Measurements from ENCODE around the gene RAB40B.
A peak's percentile ranks its signal among the peaks of the same experiment; 100 is the strongest.

Gene RAB40B

DNA sequence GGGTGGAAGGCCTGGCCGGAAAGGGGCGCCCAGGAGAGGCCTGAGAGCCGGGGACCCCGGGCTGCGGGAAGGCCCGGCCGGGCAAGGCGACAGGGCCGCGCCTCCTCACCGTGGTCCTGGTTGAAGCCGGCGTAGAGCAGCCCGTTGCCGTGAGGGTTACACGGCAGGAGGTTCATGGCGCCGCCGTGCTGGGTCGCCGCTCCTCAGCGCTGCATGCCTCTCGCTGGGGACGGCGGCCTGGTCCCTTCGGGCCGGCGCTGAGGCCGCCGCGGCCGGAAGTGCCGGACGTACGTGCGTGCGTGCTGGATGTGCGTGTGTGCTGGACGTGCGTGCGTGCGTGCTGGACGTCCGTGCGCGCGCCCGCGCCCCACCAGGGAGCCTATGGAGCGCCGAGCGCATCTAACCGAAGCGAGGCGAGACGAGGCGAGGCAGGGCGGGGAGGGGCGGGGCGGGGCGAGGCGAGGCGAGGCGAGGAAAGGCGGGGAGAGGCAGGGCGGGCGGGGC lies 50.3 kb downstream of the RAB40B start, which contains the start of gene WDR45B:
Gene WDR45B, minus strand, starts transcription at position 280 of the 504 bp plus-strand sequence. Its CDS starts 104 bp downstream, at position 176.
- ATAC-seq, result peak; percentile 93 to 94

DNA sequence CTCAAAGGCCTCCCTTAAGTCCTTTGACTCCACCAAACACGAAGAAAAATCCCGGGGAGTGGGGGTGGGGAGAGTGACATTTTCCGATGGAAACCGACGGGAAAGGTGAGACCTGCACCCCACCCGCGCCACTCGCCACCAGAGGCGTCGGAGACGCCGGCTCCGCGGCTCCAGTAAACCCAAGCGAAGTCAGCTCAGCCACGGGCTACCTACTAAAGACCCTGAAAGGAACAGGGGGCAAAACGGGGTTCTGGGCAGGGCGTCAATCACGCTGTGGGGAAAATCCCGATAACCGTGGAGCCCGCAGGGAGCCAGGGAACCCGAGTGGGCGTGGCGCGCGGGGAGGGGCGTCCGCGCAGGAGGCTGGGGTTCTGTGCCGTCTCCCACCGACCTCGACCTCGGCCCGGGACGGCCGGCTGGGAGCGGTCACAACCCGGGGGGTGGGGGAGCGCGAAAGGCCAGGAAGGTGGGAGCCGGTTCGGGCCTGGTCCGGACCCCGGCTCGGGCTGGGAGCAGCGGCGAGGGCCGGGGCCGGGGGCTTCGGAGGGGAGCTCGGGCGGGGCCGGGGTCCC lies 50.8 kb downstream of the RAB40B start:
- ATAC-seq, result peak; percentile 23 to 24

DNA sequence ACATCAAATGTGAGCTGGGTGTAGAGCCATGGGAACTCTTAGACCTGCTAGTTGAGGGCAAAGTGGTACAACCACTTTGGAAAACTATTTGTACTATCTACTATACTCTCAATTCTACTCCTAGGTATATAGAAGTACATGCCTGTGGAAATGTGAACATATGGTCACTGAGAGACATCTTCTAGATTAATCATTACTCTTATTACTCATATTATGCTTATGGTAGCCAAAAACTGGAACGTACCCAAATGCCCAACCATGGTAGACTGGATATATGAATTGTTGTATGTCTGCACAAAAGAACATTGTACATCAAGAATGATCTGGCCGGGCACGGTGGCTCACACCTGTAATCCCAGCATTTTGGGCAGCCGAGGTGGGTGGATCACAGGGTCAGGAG lies 53.0 kb downstream of the RAB40B start:
- ATAC-seq, result no peak

DNA sequence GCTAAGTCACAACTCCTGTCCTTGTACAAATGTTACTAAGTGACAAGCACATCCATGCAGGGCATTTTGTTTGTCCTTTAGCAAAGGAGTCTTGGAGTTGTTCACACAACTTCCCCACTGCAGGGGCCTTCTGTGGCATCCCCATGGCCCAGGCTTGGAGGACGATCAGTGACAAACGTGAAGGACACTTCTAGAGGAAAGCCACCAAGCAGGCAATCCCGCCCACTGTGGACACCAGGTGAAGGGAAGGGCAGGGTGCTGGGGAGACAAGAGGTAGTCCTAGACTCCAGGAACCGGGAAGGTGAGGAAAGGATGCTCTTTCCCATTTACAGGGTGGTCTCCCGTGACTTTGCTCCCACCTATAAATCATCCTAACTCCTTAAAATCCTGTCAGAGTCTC lies 54.4 kb downstream of the RAB40B start:
- no peak for ATAC-seq

DNA sequence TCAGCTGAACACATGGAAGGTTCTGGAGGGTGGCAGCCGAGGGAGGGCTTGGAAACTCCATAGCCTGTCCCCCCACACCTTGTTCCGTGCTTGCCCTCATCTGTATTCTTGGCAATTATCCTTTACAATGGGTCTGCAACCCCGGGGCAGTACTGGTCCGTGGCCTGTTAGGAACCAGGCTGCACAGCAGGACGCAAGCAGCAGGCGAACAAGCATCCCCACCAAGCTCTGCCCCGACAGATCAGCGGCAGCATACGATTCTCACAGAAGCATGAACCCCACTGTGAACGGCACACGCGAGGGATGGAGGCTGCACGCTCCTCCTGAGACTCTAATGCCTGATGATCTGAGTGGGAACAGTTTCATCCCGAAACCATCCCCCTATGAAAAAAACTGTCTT lies 56.5 kb downstream of the RAB40B start:
- ATAC-seq, result no peak

DNA sequence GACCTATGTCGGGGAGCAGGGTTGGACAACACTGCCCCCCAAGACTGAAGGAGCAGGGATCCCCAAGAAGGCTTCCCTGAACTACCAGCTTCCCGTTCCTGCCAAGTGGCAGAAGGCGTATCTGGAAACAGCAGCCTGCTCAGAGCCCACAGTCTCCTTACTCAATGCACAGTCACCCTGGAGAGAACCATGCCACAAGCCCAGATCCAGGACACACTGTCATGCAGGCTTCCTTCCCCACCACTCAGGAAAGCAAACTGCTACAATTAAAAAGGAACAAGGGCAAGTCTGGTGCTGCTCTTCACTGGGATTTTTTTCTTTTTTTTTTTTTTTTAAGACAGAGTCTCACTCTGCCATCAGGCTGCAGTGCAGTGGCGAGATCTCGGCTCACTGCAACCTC lies 58.5 kb downstream of the RAB40B start:
- no peak for ATAC-seq

DNA sequence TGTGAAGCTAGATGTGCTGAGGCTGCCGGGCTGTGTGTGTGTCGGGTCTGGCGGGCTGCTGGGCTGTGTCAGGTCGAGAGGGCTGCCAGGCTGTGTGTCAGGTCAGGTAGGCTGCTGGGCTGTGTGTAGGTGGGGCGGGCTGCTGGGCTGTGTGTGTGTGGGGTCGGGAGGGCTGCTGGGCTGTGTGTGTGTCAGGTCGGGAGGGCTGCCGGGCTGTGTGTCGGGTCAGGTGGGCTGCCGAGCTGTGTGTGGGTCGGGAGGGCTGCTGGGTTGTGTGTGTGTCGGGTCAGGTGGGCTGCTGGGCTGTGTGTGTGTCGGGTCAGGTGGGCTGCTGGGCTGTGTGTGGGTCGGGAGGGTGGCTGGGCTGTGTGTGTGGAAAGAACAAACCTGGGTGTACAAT lies 58.9 kb downstream of the RAB40B start:
- ATAC-seq, result no peak

DNA sequence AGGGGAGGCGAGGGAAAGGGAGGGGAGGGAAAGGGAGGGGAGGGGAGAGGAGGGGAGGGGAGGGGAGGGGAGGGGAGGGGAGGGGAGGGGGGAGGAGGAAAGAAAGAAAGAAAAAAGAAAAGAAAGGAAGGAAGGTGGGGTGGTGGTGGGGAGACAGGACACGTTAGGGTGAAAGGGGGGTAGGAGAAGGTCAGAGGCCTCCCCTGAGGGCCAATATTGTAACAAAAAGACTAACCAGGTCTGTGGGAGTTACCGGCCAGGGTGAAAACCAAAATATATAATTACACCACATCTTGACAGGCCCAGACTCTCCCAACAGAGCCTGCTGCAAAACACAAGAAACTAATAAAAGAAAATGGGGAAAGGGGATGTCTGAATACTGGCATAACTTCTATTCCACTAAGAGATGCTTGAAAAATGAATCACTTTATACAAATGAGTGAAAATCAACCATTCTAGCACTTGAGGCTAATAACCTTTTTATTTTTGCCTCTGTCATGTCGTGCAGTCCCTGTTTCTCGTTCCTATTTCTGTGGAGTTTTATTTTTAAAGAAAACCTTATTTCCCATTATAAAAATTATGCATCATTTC lies 60.2 kb downstream of the RAB40B start:
- ATAC-seq, result no peak

DNA sequence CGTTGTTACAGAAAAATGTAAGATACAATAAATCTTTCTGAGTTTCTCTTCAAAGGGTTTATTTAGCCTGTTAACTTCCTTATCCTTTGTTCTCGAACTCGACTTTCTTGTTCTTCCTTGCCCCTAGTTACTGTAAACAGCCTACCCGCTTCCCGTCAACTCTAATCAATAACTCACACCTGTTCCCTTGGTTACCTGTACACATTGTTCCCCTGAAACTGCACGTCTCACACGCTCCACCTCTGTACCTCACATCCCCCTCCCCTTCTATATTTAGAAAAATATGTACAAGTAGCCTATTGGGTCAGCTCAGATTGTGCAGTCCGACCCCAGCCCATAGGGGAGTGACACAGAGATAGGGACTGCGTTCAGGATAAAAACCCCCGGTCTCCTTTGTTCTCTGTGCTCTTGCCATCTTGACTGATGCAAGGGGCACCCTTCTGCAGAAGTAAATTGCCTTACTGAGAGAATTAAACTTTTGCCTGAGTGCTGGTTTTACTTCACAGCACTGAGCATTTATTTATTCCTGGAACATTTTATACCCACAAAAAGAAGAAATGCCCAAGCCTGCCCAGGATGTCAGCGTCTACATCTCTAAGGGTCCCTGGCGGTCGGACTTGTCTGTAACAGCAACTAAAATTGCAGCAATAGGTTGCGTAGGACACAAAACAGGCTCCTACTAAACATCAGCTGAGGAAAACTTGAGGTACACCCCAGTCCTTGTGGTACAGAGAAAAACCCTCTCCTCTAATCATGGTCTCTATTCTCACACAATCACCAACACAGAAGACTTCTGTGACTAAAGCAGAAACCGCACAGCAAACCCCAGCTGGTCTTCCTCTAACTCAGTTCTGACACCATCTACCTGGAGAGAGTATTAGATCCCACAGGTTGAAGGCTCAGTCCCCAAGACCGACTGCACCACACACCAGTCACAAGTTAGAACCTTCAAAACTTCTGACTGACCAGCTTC lies 61.6 kb downstream of the RAB40B start:
- ATAC-seq, result no peak

DNA sequence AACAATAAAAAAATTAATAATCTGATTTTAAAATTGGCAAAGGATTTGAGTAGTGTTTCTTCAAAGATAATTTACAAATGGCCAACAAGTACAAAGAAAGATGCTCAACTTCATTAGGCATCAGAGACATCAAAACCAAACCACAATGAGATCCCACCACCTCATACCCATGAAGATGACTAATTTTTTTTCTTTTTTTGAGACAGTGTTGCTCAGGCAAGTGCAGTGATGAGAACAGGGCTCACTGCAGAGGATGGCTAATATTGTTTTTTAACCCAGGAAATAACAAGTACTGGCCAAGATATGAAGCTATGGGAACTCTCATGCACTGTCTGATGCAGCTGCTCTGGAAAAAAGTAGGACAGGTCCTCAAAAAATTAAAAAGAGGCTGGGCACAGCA lies 65.2 kb downstream of the RAB40B start:
- peak in 1 of 2 donors; percentile 79 for ATAC-seq

DNA sequence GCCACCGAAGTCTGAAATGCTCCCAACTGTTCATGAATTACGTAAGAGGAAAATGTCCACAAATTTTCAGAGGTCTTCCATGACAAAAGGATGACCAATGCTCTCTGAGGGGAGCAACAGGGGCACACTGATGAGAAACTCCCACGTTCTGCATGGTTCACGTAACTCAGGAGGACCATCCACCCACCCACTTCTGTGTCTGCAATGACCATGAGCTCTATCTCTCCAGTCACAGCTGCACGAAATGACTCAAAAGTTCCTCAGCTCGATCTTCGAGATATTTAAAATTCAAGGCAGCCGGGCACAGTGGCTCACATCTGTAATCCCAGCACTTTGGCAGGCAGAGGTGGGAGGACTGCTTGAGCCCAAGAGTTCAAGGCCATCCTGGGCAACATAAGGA lies 66.0 kb downstream of the RAB40B start:
- ATAC-seq, result no peak

DNA sequence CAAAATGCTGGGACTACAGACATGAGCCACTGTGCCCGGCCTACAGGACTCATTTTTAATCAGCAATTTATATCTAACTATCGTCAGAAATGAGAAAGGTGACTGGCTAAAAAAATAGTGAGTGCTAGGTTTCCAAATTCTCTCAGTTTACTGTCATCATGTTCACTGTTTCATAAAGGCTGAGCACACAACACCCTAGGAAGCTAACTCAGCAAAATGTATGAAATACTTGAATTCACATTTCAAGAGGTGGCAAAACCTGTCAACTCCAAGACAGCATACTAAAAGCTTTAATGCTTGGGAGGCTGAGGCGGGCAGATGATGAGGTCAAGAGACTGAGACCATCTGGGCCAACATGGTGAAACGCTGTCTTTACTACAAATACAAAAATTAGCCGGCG lies 67.0 kb downstream of the RAB40B start:
- no peak for ATAC-seq

DNA sequence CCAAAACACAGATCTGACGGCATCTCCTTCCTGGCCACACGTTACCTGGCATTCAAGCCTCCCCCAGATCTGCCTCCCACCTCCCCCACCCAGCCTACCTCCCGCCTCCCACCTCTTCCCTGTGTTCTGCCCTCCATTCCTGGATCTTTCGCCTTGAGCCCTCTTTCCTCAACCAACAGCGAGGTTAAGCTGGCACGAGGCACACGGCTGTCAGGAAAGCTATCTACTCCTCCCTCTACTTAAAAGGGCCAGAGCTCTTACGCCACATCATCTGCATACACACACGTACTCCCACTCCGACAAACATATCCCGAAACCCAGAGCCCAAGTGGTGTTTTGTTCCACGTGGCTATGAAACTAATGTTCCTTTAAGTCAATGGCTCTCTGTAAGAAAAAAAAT lies 68.3 kb downstream of the RAB40B start:
- no peak for ATAC-seq

DNA sequence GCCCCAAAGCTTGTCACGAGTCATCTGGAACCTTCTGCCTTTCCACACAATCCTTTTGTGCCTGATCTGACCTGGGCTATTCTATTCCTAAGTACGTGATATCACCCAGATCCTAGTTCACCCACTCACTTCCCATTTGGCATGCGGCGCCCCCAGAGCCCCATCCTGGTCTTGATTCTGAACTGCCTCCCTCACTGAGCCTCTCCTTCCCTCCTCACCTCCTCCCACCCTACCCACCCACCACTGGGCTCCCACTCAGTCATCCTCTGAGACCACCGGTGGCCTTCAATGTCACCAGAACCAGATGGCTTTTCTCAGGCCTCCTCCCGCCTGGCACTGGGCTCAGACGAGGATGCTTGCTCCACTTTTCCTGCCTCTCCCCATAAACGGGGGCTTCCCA lies 68.8 kb downstream of the RAB40B start:
- no peak for ATAC-seq

DNA sequence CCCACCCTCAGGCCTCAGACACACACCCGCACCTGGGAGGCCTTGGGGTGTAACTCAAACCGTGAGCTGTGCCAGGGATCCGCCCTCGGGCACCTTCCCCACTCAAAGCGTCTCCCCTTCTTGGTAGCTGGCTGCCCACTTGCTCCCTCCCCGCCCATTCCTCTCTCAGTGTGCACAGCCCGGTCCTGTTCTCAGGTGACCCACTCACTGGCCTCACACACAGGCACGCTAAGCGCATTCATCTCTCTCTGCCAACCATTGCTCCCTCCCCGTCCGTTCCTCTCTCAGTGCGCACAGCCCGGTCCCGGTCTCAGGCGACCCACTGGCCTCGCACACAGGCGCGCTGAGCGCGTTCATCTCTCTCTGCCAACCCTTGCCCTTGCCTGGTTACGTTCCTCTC lies 71.1 kb downstream of the RAB40B start:
- ATAC-seq, result no peak

DNA sequence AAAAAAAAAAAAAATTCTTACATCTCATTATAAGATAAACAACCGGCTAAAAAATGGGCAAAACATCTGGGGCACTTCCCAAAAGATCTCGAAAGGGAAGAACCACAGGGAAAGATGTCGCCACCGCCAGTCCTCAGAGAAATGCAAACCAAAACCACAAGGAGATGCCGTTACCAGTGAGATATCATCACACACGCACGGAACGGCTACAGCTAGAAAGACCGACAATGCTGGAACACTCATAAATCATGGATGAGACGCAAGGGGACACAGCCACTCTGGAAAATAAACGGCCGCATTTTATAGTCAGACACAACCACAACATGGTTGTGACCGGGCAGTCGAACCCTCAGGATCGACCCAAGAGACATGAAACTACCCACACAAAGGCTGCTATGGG lies 74.8 kb downstream of the RAB40B start:
- ATAC-seq, result no peak

DNA sequence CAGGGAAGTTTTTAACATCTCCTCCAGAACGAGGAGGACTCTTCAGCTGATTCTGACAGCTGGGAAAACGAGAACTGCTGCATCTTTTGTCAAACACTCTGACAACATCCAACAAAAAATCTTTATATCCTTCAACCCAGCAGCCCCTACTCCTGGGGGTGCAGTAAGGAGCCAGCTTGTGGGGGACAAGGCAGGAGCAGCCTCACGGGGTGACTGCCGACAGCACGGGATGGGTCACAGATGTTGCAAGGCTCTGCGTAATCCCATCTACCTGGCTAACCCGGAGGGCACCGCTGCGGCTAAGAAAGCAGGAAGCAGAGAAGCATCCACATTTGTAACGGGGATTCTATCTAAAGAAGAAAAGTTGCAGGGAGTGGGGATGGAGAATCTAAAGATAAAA lies 78.9 kb downstream of the RAB40B start:
- no peak for ATAC-seq

DNA sequence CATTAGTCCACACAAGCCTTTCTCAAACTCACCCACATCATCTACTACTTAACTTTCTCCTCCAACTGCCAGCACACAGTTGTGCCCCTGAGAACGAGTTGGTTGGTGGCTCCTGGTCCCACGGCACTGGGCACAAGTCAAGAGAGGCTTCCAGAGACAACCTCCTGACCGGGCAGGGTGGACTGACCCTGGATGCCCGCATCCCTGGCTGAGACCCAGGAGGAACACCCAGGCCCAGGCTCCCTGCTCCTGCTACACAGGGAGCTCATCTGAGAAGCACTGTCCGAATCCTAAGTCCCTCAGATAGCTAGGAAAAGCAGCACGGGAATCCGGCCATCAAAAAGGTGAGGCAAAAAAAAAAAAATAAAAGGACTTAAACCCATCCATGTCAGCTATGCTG lies 79.3 kb downstream of the RAB40B start:
- ATAC-seq, result no peak

DNA sequence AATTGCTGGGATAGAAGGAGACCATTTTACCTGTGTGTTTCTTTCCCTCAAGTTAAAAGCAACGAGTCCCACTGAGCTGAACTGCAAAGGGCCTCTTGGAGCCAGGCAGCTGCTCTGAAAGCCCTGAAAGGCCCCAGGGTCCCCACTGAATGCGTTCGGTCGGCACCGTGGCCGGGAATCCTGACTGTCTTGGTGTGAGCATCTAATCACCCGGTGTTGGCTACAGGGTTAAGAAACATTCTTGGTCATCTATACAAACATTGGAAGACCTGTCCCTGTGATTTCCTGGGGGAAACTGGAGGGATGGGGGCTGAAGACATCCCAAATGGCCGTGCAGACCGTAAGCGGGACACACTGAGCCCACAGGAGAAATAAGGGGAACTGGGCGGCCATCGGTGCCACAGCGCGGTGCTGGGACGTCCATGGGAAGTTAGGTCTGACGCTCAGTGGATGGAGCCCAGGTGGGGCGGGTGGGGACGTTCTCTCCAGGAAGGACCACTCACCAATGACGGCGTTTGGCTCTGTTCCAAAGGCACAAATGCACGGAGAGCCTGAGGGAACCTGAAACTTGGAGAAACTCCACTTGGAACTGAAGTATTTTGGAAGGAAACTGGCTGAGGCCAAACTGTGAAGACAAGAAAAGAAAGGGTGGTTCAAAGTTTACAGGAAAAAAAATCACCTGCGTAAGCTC lies 82.3 kb downstream of the RAB40B start:
- no peak for ATAC-seq

DNA sequence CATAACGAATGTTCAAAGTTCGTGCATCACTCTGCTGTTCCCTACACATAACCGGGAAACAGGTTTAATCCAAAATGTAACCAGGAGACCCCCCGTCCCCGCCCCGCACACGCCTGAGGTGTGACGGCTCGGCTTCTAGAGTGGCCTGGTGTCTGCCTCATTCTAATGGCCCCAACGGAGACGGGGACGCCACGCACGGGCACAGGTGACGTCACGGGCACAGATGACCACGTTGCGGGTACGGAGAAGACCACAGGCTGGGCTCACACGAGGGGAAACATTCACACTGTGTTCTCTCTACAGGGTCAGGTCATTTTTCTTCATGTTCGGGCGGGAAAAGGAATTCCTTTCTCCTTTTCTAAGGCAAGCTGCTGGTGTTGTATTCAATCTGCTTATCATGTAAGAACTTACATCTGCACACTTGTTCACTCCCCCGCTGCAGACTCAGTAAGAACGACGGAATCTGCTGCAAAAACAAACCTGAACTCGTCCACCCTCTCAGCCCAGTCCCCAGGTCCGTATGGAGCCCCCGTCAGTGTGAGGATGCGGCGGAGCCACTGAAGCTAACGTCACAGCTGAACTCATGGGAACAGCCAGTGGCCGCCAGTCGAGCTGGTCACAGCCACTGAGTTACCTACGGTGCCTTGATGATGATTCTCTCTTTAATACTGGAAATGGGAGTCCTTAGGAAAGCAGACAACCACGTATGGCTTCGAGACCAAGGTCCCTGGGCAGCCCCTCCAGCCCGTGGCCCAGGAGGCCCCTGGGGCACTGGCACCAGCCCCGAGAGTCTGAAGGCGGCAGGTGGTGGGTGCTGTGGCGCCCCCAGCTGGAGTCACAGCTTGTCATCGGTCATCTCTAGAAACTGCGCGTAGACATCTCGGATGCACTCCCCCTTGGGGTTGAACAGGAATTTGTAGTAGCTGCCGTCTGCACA lies 83.1 kb downstream of the RAB40B start:
- no peak for ATAC-seq

DNA sequence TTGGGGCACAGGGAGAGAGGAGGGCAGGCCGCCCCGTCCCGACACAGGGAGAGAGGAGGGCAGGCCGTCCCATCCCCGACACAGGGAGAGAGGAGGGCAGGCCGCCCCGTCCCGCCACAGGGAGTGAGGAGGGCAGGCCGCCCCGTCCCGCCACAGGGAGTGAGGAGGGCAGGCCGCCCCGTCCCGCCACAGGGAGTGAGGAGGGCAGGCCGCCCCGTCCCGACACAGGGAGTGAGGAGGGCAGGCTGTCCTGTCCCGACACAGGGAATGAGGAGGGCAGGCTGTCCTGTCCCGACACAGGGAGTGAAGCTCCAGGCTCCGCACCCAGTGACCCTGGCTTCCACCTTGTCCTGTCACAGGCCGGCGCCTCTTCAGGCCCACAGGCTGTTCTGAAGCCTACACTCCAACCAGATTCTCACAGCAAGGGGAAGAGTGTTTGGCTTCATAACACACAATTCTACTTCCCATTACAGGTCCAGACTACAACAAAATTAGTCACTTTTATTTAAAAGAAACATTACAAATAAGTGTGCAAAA lies 84.3 kb downstream of the RAB40B start:
- ATAC-seq, result no peak

All from activated CD4-positive, CD25-positive, alpha-beta regulatory T cell treated with anti-CD3 and anti-CD28 coated beads, Interleukin-2, amount 50 U/mL, for 24 hours (primary cell).